ENCODE results near the gene LCP2.

LCP2 gene

DNA sequence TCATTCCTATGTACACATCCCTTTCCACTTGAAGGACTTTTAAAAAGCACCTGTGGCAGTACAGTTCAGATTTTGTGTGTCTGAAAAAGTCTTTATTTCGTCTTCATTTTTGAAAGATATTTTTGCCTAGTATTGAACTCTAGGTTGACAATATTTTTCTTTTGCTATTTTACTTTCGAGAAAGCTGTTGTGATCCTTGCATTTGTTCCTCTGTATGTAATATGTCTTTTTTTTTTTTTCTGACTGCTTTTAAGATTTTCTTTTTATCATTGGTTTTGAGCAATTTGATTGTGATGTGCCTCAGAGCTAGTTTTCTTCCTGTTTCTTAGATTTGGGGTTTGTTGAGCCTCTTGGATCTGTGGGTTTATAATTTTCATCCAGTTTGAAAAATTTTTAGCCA, 13.3 kb downstream of the LCP2 start:
- TF ChIP-seq, protein P1, sequence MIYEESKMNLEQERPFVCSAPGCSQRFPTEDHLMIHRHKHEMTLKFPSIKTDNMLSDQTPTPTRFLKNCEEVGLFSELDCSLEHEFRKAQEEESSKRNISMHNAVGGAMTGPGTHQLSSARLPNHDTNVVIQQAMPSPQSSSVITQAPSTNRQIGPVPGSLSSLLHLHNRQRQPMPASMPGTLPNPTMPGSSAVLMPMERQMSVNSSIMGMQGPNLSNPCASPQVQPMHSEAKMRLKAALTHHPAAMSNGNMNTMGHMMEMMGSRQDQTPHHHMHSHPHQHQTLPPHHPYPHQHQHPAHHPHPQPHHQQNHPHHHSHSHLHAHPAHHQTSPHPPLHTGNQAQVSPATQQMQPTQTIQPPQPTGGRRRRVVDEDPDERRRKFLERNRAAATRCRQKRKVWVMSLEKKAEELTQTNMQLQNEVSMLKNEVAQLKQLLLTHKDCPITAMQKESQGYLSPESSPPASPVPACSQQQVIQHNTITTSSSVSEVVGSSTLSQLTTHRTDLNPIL (CRISPR knock-in tag; IDR thresholded peaks at IDR 0.05; ENCODE audit: low read depth): no peak
- TF ChIP-seq ZC3H10 (CRISPR knock-in tag; IDR thresholded peaks at IDR 0.05) (no peak), GLIS3 (CRISPR knock-in tag; IDR thresholded peaks at IDR 0.05) (no peak), RARB (CRISPR knock-in tag; IDR thresholded peaks at IDR 0.05) (no peak), CSDC2 (CRISPR knock-in tag; IDR thresholded peaks at IDR 0.05) (no peak), ESRRG (CRISPR knock-in tag; IDR thresholded peaks at IDR 0.05) (no peak), TOX (CRISPR knock-in tag; IDR thresholded peaks at IDR 0.05; ENCODE audit: borderline replicate concordance) (no peak)
- ATAC-seq: no peak

DNA sequence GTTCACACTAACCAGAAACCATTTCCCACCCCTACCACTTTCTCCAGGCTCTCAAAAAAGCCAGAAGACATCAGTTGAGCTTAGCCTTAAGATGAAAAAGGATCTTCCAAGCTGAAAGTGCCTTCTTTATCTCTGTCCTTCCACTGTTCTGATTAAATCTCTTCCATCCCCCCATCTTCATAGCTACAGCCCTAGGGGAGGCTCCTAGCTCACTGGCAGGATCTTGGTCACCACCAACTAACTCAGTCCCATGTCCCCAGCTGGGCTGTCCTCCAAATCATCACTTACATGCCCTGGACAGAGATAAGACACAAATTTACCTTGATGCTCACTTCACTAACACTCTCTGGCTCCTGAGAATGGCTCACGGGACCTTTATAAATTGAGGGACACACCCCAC, 14.3 kb downstream of the LCP2 start:
- TF ChIP-seq TOX (CRISPR knock-in tag; IDR thresholded peaks at IDR 0.05; ENCODE audit: borderline replicate concordance) (no peak), ZNF565 (CRISPR knock-in tag; conservative IDR thresholded peaks at IDR 0.05; ENCODE audit: low read depth) (no peak), OSR1 (CRISPR knock-in tag; IDR thresholded peaks at IDR 0.05) (no peak), ARNTL (CRISPR knock-in tag; IDR thresholded peaks at IDR 0.05; ENCODE audit: borderline replicate concordance, low read depth) (no peak), GLIS3 (CRISPR knock-in tag; IDR thresholded peaks at IDR 0.05) (no peak), SNAI2 (CRISPR knock-in tag; IDR thresholded peaks at IDR 0.05) (no peak), ZC3H10 (CRISPR knock-in tag; IDR thresholded peaks at IDR 0.05) (no peak), TCF4 (CRISPR knock-in tag; IDR thresholded peaks at IDR 0.05; ENCODE audit: borderline replicate concordance) (no peak), ZFP3 (CRISPR knock-in tag; IDR thresholded peaks at IDR 0.05) (no peak), ZNF70 (CRISPR knock-in tag; IDR thresholded peaks at IDR 0.05) (no peak), PPARA (CRISPR knock-in tag; IDR thresholded peaks at IDR 0.05; ENCODE audit: borderline replicate concordance) (no peak), ZFP30 (CRISPR knock-in tag; IDR thresholded peaks at IDR 0.05) (no peak), ISL1 (CRISPR knock-in tag; IDR thresholded peaks at IDR 0.05) (no peak), RARB (CRISPR knock-in tag; IDR thresholded peaks at IDR 0.05) (no peak), ESRRG (CRISPR knock-in tag; IDR thresholded peaks at IDR 0.05) (no peak), BACH2 (CRISPR knock-in tag; IDR thresholded peaks at IDR 0.05; ENCODE audit: borderline replicate concordance) (no peak)
- TF ChIP-seq, protein P1 (CRISPR knock-in tag; IDR thresholded peaks at IDR 0.05; ENCODE audit: low read depth): no peak
- TF ChIP-seq, protein P2, sequence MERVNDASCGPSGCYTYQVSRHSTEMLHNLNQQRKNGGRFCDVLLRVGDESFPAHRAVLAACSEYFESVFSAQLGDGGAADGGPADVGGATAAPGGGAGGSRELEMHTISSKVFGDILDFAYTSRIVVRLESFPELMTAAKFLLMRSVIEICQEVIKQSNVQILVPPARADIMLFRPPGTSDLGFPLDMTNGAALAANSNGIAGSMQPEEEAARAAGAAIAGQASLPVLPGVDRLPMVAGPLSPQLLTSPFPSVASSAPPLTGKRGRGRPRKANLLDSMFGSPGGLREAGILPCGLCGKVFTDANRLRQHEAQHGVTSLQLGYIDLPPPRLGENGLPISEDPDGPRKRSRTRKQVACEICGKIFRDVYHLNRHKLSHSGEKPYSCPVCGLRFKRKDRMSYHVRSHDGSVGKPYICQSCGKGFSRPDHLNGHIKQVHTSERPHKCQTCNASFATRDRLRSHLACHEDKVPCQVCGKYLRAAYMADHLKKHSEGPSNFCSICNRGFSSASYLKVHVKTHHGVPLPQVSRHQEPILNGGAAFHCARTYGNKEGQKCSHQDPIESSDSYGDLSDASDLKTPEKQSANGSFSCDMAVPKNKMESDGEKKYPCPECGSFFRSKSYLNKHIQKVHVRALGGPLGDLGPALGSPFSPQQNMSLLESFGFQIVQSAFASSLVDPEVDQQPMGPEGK (CRISPR knock-in tag; IDR thresholded peaks at IDR 0.05; ENCODE audit: borderline replicate concordance): no peak
- TF ChIP-seq, protein P3, sequence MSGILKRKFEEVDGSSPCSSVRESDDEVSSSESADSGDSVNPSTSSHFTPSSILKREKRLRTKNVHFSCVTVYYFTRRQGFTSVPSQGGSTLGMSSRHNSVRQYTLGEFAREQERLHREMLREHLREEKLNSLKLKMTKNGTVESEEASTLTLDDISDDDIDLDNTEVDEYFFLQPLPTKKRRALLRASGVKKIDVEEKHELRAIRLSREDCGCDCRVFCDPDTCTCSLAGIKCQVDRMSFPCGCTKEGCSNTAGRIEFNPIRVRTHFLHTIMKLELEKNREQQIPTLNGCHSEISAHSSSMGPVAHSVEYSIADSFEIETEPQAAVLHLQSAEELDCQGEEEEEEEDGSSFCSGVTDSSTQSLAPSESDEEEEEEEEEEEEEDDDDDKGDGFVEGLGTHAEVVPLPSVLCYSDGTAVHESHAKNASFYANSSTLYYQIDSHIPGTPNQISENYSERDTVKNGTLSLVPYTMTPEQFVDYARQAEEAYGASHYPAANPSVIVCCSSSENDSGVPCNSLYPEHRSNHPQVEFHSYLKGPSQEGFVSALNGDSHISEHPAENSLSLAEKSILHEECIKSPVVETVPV (CRISPR knock-in tag; IDR thresholded peaks at IDR 0.05): no peak
- TF ChIP-seq, protein P4, sequence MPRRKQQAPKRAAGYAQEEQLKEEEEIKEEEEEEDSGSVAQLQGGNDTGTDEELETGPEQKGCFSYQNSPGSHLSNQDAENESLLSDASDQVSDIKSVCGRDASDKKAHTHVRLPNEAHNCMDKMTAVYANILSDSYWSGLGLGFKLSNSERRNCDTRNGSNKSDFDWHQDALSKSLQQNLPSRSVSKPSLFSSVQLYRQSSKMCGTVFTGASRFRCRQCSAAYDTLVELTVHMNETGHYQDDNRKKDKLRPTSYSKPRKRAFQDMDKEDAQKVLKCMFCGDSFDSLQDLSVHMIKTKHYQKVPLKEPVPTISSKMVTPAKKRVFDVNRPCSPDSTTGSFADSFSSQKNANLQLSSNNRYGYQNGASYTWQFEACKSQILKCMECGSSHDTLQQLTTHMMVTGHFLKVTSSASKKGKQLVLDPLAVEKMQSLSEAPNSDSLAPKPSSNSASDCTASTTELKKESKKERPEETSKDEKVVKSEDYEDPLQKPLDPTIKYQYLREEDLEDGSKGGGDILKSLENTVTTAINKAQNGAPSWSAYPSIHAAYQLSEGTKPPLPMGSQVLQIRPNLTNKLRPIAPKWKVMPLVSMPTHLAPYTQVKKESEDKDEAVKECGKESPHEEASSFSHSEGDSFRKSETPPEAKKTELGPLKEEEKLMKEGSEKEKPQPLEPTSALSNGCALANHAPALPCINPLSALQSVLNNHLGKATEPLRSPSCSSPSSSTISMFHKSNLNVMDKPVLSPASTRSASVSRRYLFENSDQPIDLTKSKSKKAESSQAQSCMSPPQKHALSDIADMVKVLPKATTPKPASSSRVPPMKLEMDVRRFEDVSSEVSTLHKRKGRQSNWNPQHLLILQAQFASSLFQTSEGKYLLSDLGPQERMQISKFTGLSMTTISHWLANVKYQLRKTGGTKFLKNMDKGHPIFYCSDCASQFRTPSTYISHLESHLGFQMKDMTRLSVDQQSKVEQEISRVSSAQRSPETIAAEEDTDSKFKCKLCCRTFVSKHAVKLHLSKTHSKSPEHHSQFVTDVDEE (CRISPR knock-in tag; IDR thresholded peaks at IDR 0.05): no peak
- no peak for ATAC-seq

DNA sequence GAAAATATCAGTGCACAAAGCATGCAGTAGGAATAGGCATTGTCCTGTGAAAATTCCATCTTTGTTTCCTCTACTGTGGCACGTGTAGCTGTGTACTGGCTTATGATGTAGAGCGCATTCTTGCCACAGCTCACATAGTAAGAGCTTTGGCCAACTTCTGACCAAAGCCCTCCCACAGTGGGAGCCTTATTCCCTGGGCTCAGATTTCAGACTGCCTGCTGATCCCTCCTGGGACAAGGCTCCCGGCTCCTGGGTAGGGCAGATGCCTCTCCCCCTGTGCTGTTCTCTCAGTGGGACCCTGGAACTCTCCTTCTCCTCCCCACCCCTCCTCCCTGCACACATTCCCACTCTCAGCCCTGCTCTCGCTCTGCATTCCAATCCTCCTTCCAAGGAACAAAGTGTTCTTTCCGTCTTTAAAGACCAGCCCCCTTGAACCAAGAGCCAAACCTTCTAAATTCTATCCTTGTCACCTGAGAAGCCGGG, 17.5 kb downstream of the LCP2 start:
- no peak for ATAC-seq
- TF ChIP-seq ZFP3 (CRISPR knock-in tag; IDR thresholded peaks at IDR 0.05): no peak
- TF ChIP-seq, protein P3 (CRISPR knock-in tag; IDR thresholded peaks at IDR 0.05): no peak

Data from SK-N-SH treated with all-trans-retinoic acid at 6 μM for 48 hours (cell line).